NCI-H226 (cell line): ENCODE results near the gene NKD2.
"Not testable (repeated sequence)": the region's sequence is repeated elsewhere in the genome, so short reads cannot be mapped to it uniquely, and the experiment has no call there.

Source experiments
- DNase-seq: peaks from one replicate; pipeline ENCODE4 v3.0.0-alpha.2; 2015

Gene NKD2

DNA sequence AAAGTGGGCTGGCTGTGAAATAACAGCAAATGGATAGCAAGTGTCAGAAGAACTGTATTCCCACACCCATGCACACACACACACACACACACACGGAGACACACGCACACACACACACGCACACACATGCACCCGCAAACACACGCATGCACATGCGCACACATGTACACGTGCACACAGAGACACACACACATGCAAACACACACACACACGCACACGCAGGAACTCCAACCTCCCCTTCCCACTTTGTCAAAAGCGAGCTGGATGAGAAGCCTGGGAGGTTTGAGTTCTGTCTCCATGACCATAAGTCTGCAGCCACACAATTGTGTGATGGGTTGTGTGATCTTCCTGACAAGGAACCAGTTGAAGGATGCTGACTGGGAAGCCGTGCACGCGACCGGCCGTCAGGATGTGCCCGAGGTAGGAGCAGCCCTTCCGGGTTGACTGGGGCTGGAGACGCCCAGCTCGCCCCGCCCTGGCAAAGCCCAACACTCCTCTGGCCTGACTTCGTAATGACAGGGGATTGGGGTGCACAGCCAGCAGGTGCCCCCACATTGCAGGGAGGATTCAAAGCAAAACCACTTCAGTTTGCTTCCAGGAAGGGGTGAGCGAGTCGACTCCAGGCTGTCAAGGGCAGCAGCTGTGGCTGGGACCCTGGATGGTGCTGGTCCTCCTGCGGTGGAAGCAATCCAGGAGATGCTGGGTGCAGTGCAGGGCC is 29.3 kb upstream of the NKD2 start:
- DNase-seq, result no peak

DNA sequence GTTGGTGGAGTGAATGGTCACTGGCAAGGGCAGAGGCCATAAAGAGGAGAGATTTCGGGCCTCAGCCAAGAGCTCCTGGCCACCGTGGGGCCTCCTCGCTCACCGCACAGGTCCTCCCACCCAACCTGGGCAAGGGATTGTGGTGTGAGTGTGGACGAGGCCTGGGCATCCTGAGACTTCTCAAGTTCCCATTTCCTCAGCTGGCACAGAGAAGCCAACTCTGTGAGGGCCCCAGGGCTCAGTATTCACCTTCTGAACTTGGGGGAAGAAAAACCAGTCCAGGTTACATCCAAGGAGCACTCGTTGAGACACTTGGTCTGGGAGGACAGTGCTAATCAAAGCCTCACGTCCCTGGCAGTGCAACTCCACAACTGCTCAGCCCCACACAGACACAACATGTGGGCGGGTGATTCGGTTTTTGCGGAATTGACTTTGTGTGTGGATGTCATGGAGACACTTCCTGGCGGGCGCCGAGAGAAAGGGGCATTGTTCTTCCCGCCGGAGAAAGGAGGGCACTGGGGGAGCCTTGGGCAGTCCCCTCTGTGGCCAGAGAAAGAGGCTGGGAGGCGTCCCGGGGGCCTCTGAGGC is 28.5 kb upstream of the NKD2 start:
- no peak for DNase-seq

DNA sequence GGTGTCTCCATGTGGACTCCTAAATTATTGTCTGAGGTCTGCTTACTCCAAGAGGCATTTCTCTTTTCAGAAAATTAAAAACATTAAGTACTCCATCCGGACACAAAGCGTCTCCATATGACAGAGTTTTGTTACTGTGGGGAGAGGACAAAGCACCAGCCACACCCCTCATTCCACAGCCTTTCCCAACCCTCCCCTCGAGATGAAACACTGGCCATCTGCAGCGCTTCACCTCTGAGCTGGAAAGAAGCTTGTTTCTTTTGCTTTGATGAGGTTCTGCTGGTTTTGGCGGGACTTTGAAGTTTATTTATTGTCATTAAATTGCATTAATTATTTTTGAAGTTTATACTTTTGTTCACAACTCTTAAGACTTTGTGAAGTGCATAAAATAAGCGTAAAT is 27.6 kb upstream of the NKD2 start:
- no peak for DNase-seq

DNA sequence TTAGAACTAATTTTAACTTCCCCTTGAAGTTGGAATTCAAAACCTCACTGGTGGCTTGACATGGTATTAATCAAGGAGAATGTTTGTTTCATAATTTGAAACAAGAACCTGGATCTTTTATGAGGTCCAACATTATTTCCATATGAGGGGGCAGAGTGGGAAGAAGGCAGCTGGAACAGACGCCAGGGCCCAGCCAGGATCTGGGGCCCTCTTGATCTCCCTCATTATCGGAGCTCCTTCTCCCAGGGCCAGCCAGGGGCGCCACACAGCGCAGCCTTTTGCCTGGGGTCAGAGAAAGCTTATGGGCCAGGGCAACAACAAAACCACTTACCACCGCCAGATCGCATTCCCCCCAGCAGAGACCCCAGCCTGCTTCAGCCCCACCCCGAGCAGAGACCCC is 27.1 kb upstream of the NKD2 start:
- no peak for DNase-seq

DNA sequence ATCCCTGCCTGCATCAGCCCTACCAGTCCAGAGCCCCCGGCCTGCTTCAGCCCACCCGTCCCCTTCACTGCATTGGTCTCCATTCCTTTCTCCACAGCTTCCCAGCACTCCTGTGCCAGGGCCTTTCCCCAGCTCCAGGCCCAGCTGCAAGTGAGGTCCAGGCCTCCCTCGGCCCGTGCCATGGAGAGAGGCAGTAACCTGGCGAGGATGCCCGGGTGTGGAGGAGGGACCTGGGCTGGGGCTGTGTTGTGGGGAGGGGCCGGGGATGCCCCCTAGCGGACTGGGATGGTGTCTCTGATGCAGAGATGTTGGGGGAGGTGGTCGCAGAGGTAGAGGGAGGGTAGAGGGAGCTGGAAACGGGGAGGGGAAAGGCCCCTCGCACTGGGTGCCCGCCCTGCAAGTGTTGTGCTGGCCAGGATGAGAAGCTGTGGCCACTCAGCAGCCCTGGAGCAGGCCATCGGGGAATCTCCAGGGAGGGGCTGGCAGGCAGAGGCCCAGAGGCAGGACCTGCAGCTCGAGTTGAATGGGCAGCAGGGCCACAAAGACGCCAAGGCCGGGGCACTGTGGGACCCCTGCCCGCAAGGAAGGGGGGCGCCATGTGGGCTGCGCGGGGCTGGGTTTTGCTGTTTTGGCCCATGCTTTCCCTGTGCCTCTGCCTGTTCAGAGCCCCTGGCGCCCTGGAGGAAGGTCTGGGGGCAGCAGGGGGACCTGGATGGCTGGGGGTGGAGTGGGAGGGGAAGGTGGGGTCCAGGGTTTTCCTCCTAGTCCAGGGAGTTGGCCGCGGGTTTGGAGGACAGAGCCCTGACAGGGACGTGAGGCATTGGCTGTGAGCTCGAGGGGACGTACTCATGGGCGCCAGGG is 26.0 kb upstream of the NKD2 start:
- DNase-seq, result peak; percentile 31

DNA sequence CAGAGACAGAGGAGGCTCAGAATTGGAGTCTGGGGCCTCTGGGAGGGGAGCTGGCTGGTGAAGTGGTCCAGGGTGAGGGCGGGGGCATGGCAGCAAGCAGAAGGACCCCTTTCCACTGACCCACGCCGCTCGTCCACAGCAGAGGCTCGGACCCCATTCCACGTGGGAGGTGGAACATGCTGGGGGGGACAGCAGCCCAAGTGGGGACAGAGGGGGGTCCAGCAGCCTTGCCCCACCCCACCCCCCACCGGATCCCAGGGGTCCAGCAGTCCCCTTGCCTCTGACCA is 25.4 kb upstream of the NKD2 start:
- DNase-seq, result no peak

DNA sequence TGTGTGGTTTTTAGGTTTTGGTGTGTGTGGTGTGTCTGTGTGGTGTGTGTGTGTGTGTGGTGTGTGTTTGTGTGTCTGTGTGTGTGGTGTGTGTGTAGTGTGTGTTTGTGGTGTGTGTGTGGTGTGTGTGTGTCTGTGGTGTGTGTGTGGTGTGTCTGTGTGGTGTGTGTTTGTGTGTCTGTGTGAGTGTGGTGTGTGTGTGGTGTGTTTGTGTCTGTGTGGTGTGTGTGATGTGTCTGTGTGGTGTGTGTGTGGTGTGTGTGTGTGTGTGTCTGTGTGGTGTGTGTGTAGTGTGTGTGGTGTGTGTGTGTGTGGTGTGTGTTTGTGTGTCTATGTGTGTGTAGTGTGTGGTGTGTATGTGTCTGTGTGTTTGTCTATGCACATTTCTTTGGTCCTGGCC is 25.0 kb upstream of the NKD2 start:
- no peak for DNase-seq

DNA sequence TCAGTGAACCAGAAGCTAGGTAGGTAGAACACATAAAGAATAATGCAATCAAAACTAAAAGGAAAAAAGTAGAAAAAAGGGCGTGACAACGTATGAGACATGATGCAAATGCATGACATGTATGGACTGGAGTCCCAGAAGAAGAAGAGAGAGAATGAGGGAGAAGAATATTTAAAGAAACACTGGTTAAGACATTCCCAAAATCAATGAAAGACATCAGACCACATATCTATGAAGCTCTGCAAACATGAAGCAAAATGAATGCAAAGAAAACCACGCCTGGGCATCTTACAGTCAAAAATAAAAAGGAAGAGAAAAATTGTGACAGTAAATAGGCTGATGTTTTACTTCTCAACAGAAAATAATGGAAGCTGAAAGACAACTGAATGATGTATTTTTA is 23.8 kb upstream of the NKD2 start:
- DNase-seq, result no peak

DNA sequence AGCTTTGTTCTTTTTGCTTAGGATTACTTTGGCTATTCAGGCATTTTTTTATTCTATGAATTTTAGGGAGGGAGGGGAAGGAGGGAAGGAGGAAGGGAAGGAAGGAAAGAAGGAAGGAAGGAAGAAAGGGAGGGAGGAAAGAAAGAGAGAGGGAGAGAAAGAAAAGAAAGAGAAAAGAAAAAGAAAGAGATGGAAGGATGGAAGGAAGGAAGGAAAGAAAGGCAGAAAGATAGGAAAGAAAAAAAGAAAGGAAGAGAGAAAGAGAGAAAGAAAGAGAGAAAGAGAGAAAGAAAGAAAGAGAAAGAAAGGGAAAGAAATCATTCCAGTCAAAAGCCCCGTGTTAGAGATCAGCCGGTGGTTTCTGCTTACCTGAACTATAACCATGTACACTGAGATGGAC is 20.8 kb upstream of the NKD2 start:
- no peak for DNase-seq

DNA sequence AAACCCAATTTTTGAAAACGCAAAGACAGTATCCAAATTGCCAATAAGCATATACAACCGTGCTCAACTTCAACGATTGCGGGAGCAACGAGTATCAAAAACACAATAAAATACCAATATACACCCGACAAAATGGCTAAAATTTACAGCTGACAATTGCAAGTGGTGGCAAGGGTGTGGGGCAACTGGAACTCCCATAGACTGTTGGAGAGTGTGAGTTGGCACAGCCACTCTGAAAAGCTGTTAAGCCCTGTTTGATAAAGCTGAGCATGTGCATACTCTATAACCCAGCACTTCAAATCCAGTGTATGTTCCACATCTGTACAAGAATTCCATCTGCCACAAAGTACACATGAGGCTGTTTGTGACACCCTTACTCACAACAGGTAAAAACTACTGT is 20.3 kb upstream of the NKD2 start:
- DNase-seq, result no peak

DNA sequence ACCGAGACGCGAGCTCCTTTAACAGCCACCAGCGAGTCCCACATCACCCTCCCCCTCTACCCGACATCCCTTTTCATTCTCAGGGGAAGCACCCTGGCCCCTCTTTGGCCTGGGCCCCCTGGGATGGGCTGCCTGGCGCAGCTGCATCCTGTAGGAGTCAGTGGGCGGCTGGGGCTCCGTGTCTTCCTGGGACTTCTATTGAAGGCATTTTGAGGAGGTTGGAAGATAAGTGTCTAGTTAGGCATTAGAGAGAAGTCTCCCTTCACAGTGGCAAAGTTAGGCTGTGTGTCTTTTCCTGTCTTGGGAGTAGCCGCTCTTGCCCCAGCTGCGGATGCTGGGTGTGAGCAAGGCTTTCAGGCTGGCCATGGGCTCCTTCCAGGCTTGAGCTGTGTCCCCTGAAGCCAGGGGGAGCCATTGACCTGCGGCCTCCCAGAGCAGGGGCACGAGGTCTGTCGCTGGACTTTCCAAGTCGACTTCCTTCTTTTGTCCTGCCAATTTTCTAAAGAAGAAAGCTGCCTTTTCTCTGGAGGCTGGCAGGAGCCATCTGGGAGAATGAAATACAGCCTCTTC is 18.6 kb upstream of the NKD2 start:
- no peak for DNase-seq

DNA sequence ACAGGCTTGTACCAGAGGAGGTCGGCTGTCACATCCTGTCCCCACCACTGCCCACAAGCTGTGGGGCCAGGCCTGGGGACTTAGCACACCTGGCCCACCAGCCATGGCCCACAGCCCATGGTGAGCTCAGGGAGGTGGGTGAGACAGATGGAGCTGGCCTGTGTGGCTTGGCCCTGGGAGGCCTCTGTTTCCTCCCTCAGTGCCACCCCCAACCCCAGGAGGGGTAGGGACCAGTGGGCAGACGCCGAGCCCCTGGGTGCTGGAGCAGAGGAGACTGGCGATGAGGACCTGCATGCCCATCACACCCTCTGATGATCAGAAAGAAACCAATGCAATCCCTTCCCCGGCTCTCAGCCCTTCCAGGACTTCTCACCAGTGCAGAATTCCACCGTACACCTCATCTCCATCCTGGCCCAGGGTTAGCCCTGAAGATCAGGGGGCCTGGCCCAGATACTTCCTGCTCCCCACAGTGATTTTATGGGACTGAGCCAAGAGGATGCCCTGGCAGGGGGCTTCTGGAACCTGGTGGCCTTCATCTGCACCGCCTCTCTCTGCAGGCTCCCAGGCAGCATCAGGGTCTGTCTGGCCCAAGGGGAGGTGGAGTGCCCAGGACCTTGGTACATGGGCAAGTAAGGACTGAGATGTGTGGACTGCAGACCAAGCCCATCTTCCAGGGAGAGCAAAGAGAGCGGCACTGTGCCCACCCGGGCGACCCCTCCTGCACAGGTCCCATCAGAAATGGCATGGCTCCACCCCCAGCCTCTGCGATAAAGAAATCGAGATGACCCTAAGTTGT is 16.9 kb upstream of the NKD2 start:
- no peak for DNase-seq

DNA sequence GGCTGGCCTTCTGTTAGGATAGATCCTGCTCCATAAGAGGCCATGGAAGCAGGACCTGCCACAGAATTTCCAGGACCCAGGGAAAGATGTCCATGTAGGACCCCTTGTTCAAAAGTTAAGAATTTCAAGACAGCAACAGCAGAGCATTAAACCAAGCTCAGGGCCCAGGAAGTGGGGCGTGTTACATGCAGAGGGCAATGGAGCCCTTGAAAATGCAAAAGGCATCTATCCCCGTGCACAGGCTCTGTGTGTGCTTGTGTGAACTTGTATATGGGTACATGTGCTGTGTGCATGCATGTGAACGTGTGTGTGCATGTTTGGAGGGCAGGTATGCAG is 14.4 kb upstream of the NKD2 start:
- DNase-seq, result no peak

DNA sequence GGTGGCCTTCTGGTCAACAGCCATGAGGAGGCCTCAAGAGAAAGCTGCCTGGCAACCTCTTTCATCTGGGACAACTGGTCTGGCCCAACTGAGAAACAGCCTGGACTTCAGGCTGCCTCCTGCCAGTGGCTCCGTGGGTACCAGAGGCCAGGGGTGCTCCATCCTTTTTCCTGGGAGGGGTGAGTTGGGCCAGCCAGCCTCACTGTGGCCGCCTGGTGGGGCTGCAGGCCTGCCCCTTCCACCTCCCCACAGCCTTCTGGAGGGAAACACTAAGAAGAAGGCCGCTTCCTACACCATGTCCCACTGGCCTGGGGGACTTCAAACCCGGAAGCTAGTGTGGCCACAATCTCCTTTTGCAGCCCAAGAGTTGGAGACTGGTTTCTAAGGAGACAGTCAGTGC is 13.8 kb upstream of the NKD2 start:
- no peak for DNase-seq

DNA sequence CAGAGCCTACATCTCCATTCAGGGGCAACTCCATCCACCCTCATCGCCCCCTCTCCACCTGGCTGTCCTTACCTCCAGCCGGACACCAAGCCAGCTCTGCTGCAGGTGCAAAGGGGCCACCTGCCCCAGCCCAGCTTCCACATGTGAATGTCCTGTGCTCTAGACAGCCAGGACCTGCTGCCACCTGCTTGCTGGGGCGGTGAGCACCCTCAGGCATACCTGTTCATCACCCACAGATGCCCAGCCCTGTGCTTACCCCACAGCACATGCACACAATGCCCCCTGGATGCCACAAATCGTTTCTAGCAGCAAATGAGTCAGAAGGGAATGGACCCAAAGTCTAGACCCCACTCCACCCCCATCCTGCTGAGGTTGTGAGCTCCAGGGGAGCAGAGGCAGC is 13.3 kb upstream of the NKD2 start:
- DNase-seq, result no peak

DNA sequence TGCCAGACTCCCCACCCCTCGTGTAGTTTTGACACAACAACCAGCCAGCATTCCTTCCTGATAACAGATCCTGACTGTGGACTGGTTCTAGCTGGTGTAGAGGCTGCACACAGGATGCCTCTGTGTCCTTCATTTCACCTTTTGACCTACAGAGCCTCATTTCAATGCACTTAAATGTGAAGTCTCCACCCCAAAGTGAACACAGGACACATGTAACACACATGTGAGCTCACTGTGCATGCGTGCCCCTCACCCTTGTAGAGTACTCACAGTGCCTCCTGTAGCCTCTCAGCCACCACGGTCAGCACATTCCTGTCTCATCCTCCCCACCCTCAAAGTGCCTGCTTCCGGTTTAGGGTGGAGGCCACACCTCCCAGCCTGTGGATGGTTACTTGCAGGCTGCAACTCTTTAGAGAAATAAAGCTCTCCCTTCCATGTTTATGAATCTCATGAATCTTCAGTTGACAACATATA is 11.6 kb upstream of the NKD2 start:
- DNase-seq, result no peak

DNA sequence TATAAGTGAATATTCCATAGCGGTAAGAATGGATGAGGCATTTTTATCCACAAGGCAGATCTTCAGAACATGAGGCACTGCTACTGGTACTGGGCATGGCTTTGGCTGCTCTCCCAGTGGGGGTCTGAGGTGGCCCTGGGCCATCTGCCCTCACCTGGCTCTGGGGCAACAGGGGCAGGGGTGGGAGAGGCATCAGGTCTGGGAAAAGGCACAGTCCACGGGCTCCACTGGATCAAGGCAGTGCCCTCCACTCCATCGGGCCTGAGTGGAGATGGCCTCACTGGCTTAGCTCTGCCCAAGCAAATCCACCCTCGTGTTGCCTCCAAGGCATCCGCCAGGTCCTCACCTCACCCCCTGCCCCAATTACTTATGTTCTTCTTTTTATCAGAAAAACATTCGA is 10.9 kb upstream of the NKD2 start:
- no peak for DNase-seq

DNA sequence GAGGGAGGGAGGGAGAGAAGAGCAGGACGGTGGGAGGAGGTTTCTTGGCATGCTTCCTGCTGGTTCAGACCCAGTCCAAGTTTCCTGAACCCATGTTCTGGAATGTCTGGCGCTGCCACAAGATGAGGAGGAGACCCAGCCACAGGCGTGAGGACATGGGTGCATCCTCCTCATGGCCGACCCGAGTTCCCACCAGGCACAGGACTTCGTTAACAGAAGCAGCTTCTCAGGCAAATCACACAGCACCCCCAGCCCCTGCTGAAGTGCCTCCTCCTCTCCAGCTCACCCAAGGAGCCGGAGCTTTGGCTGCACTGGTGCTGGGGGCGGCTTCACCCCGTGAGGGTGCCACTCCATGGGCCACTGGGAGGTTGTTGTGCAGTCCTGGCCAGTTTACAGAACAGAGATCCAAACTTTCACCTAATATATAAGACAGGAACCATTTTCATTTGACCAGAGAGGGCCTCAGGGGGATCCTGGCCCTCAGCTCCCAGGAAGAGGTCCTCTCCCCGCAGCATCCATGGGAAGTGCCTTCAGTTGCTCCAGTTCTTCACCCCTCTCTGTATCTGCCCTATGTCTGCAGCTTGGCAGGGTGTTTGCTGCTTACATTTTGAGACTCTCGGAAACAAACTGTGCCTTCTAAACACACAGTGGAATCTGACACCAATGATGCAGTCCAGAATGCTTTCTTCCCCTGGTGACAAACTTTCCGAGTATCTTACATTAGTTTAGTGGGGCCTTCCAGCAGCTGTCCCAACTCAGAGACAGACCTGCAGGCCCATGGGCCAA is 10.2 kb upstream of the NKD2 start:
- DNase-seq, result no peak

DNA sequence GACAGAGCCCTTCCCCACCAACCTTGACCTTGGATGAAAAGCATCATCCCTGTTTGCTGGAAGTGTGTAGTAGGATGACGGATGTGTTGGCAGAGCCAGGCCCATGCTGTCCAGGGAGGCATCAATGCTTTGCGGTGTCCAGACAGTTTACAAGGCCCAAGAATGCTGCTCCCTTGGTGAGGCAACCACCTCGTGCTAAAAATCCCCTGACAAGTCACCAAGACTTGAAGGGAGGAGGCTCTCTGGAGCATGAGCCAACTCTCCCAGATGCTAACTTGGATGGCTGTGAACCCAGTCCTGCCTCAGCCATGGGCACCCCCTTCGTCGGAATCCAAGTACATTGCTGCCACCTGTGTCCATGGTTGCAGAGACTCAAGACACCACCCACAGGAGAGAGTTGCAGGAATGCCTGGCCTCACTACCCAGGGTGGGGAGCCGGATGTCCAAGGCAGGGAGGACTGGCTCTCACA is 9.5 kb upstream of the NKD2 start:
- DNase-seq, result no peak

DNA sequence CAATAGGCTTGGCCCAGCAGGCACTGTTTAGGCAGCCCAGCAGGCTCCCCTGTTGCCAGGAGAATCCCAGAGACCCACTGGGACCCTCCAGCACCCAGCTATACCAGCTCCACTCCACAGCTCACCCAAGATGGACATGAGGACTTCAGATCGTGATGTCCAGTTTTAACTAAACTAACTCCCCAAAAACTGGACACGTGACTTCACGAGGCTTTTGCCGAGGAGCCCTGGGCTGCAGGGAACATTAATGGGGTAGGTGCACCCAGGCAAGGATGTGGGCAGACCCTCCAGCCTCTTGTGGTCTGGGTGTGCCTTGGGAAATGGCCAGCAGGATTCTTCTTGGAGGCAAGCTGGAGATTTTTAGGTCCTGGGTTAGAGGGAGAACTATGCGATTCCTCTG is 8.9 kb upstream of the NKD2 start:
- DNase-seq, result no peak

DNA sequence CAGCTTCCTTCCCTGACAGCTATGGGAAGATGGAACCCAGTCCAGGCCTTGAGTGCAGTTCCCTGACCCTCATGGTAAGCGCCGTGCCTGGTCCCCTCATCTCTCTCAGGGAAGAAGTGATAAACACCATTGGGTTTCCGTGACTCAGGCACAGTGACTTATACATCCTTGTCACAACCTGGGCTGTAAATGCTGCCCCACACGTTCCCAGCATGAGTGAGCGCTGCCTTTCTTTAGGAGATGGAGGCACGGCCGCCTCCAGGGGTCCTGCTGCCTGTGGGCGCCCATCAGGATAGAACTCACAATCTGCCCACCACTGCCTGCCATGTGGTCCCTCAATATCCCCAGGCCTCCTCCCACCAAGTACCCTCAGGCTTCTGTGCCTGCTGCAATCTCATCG is 8.3 kb upstream of the NKD2 start:
- DNase-seq, result no peak

DNA sequence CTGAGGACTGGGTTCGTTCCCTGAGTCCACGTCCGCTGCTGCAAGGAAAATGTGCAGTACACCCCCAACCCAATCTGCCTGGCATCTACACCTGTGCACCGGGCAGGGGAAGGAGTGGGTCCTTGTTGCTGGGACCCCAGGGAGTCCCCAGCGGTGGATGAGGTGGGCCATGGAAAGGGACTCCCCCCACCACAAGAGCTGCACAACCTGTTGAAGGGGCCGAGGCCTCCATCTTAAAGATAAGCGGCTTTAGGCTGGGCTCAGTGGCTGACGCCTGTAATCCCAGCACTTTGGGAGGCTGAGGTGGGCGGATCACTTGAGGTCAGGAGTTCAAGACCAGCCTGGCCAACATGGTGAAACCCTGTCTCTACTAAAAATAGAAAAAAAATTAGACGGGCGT is 7.8 kb upstream of the NKD2 start:
- DNase-seq, result not testable (repeated sequence)
